ENCODE measurements around the gene PDE4B.

DNA sequence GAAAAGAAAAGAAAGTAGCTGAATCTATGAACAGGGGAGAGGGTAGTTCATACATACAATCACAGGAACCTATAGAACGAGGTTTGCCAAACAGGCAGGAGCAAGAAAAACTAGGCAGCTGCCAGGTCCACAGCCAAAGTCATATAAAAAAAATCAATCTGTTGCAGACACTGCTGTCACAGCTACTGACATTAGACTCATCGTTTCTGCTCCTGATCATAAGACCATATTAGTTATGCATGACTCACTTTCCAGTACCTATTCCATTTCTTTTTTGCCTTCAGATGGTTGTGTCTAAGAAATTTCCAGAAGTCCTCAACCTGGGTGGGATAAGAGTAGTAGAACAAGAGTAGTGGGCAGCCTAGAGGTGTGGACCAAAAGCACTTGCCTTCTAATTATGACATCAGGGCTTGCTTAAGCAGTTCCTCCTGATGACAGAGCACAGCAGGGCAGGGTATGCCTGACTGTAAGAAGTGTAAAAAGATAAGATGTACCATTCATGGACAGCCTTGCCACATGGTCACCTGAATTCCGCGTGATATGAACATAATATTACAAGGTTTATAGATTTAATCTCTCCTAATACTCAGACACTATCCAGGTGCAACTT is 418.0 kb downstream of the PDE4B start:
- TF ChIP-seq, protein P1, sequence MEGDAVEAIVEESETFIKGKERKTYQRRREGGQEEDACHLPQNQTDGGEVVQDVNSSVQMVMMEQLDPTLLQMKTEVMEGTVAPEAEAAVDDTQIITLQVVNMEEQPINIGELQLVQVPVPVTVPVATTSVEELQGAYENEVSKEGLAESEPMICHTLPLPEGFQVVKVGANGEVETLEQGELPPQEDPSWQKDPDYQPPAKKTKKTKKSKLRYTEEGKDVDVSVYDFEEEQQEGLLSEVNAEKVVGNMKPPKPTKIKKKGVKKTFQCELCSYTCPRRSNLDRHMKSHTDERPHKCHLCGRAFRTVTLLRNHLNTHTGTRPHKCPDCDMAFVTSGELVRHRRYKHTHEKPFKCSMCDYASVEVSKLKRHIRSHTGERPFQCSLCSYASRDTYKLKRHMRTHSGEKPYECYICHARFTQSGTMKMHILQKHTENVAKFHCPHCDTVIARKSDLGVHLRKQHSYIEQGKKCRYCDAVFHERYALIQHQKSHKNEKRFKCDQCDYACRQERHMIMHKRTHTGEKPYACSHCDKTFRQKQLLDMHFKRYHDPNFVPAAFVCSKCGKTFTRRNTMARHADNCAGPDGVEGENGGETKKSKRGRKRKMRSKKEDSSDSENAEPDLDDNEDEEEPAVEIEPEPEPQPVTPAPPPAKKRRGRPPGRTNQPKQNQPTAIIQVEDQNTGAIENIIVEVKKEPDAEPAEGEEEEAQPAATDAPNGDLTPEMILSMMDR (conservative IDR thresholded peaks at IDR 0.05; ENCODE audit: low read length), result no peak
- no peak for TF ChIP-seq EZH2phosphoT487 (IDR thresholded peaks at IDR 0.05; ENCODE audit: borderline replicate concordance)

All from Loucy (cell line).